ENCODE measurements around the gene LRRC2. TPM values are rescaled to one million over a fixed set of nuclear protein-coding genes. Genes with fewer than 3 reads are reported as not detected.
"Not testable (repeated sequence)": the region's sequence is repeated elsewhere in the genome, so short reads cannot be mapped to it uniquely, and the experiment has no call there.

Gene LRRC2
- total and polyA plus RNA-seq, 9 donors = 1.1 to 4.1 (median 2.7) TPM

- Histone ChIP-seq H3K4me1 (ENCODE audit: control insufficient read depth, insufficient read depth, low read length) (no peaks in the 10 kb centered on the region), H3K36me3 (ENCODE audit: control insufficient read depth, insufficient read depth, low read length) (no peaks in the 10 kb centered on the region), H3K27me3 (ENCODE audit: control insufficient read depth, insufficient read depth, low read length) (peaks cover 11% of the 10 kb centered on the region), H3K27ac (ENCODE audit: low read length) (no peak overlapping the region), H3K9me3 (replicated peaks; ENCODE audit: control insufficient read depth, low read depth, low read length) (no peaks in the 10 kb centered on the region), H3K4me3 (ENCODE audit: low read length) (no peak overlapping the region)
- DNase-seq = no peak
- 97% methylated on average over 3 of the region's 7 CpGs for WGBS (ENCODE audit: insufficient coverage)
These were observed 18.7 kb upstream of the LRRC2 start for GRCh38 chr3:46584598-46585467.

- 80% methylated on average over 1 of the region's 1 CpG for WGBS (ENCODE audit: insufficient coverage)
These were observed 14.6 kb upstream of the LRRC2 start for GRCh38 chr3:46580675-46581074.

DNA sequence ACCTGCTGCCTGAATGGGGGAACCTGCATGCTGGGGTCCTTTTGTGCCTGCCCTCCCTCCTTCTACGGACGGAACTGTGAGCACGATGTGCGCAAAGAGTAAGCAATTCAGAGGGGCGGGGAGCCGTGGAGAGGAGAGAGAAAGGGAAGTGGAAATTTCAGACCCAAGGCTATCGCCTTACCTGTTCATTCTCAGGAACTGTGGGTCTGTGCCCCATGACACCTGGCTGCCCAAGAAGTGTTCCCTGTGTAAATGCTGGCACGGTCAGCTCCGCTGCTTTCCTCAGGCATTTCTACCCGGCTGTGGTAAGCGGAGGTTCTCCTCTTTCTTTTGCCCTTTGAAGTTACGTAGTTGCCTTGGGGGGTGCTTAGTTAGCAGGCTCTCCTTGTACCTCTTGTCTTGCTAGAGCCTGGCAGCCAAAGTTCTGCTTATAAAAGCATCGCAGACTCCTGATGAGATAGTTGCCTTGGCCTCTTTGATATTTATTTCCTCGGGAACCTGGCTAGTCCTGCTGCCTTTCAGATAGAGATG, 13.7 kb upstream of the LRRC2 start:
- H3K9me3 ChIP-seq (replicated peaks; ENCODE audit: control insufficient read depth, low read depth, low read length) = no peaks in the 10 kb centered on the region
- H3K4me1 ChIP-seq (ENCODE audit: control insufficient read depth, insufficient read depth, low read length) = peaks cover 9% of the 10 kb centered on the region
- no peak overlapping the region for H3K4me3 ChIP-seq (ENCODE audit: low read length)
- H3K27ac ChIP-seq (ENCODE audit: low read length) = no peak overlapping the region
- DNase-seq = no peak
- no peaks in the 10 kb centered on the region for H3K36me3 ChIP-seq (ENCODE audit: control insufficient read depth, insufficient read depth, low read length)
- peaks cover 43% of the 10 kb centered on the region for H3K27me3 ChIP-seq (ENCODE audit: control insufficient read depth, insufficient read depth, low read length)
- WGBS (ENCODE audit: insufficient coverage) = 33% methylated on average over 6 of the region's 14 CpGs

More at GRCh38 chr3:46580675-46581074, 14.6 kb upstream of the LRRC2 start:
- Histone ChIP-seq H3K36me3 (ENCODE audit: control insufficient read depth, insufficient read depth, low read length) (no peaks in the 10 kb centered on the region), H3K9me3 (replicated peaks; ENCODE audit: control insufficient read depth, low read depth, low read length) (no peaks in the 10 kb centered on the region), H3K27me3 (ENCODE audit: control insufficient read depth, insufficient read depth, low read length) (peaks cover 35% of the 10 kb centered on the region), H3K4me1 (ENCODE audit: control insufficient read depth, insufficient read depth, low read length) (peaks cover 9% of the 10 kb centered on the region), H3K4me3 (ENCODE audit: low read length) (no peak overlapping the region), H3K27ac (ENCODE audit: low read length) (no peak overlapping the region)
- DNase-seq = no peak

- no peaks in the 10 kb centered on the region for H3K9me3 ChIP-seq (replicated peaks; ENCODE audit: control insufficient read depth, low read depth, low read length)
- H3K4me1 ChIP-seq (ENCODE audit: control insufficient read depth, insufficient read depth, low read length) = peaks cover 9% of the 10 kb centered on the region
- H3K36me3 ChIP-seq (ENCODE audit: control insufficient read depth, insufficient read depth, low read length) = no peaks in the 10 kb centered on the region
- no peak overlapping the region for H3K4me3 ChIP-seq (ENCODE audit: low read length)
- no peak overlapping the region for H3K27ac ChIP-seq (ENCODE audit: low read length)
- peaks cover 43% of the 10 kb centered on the region for H3K27me3 ChIP-seq (ENCODE audit: control insufficient read depth, insufficient read depth, low read length)
- 34% methylated on average over 8 of the region's 10 CpGs for WGBS (ENCODE audit: insufficient coverage)
- peak; percentile 21 for DNase-seq
These were observed 13.1 kb upstream of the LRRC2 start for GRCh38 chr3:46578973-46579755.

GRCh38 chr3:46577580-46578249, 11.6 kb upstream of the LRRC2 start:
- not testable (repeated sequence) for H3K27ac ChIP-seq (ENCODE audit: low read length)
- no CpG with 5 or more reads among the region's 18 CpGs for WGBS (ENCODE audit: insufficient coverage)

GRCh38 chr3:46576879-46577278, 10.8 kb upstream of the LRRC2 start:
- WGBS (ENCODE audit: insufficient coverage) = 11% methylated on average over 17 of the region's 21 CpGs
- Histone ChIP-seq H3K9me3 (replicated peaks; ENCODE audit: control insufficient read depth, low read depth, low read length) (no peaks in the 10 kb centered on the region), H3K27ac (ENCODE audit: low read length) (no peak overlapping the region), H3K27me3 (ENCODE audit: control insufficient read depth, insufficient read depth, low read length) (peaks cover 43% of the 10 kb centered on the region), H3K4me3 (ENCODE audit: low read length) (no peak overlapping the region), H3K4me1 (ENCODE audit: control insufficient read depth, insufficient read depth, low read length) (peaks cover 9% of the 10 kb centered on the region), H3K36me3 (ENCODE audit: control insufficient read depth, insufficient read depth, low read length) (no peaks in the 10 kb centered on the region)
- peak; percentile 14 for DNase-seq

More at GRCh38 chr3:46577580-46578249, 11.6 kb upstream of the LRRC2 start:
- DNase-seq; H3K36me3 ChIP-seq (ENCODE audit: control insufficient read depth, insufficient read depth, low read length); H3K4me3 ChIP-seq (ENCODE audit: low read length); H3K4me1 ChIP-seq (ENCODE audit: control insufficient read depth, insufficient read depth, low read length); H3K9me3 ChIP-seq (replicated peaks; ENCODE audit: control insufficient read depth, low read depth, low read length): not testable (repeated sequence)
- peaks cover 43% of the 10 kb centered on the region for H3K27me3 ChIP-seq (ENCODE audit: control insufficient read depth, insufficient read depth, low read length)

GRCh38 chr3:46576386-46576785, 10.3 kb upstream of the LRRC2 start:
- Histone ChIP-seq H3K4me1 (ENCODE audit: control insufficient read depth, insufficient read depth, low read length) (peaks cover 9% of the 10 kb centered on the region), H3K27ac (ENCODE audit: low read length) (no peak overlapping the region), H3K27me3 (ENCODE audit: control insufficient read depth, insufficient read depth, low read length) (peaks cover 43% of the 10 kb centered on the region), H3K36me3 (ENCODE audit: control insufficient read depth, insufficient read depth, low read length) (no peaks in the 10 kb centered on the region), H3K9me3 (replicated peaks; ENCODE audit: control insufficient read depth, low read depth, low read length) (no peaks in the 10 kb centered on the region), H3K4me3 (ENCODE audit: low read length) (no peak overlapping the region)
- WGBS (ENCODE audit: insufficient coverage) = no CpG with 5 or more reads among the region's 10 CpGs
- DNase-seq = no peak

DNA sequence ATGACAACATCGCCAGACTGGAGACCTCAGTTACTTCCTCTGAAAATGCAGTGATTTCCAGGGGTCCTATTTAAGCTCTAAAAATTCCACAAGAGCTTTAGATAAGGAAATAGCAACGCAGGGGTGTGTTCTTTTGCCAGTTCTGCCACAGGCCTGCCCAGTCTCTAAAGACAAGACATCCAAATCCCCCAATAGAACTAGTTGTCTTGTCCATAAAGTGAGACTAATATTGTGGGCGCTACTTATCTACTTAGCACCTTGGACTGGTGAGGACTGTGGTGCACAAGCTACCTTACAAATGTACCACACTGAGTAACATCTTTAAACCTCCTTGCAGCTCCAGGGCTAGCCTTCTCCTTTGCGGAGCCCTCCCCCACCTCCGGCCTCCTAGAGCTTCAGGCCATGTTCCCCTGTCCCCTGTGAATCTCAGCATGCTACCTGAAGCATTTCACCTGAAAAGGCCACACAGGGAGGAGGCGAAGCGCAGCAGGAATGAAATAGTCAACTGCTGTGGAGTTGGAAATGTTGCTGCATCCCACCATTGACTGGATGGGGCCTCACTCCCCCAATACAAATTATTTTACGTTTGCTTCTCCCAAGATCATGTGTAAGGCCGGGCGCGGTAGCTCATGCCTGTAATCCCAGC, 9.6 kb upstream of the LRRC2 start:
- peaks cover 43% of the 10 kb centered on the region for H3K27me3 ChIP-seq (ENCODE audit: control insufficient read depth, insufficient read depth, low read length)
- no peak for DNase-seq
- 56% methylated on average over 7 of the region's 11 CpGs for WGBS (ENCODE audit: insufficient coverage)

DNA sequence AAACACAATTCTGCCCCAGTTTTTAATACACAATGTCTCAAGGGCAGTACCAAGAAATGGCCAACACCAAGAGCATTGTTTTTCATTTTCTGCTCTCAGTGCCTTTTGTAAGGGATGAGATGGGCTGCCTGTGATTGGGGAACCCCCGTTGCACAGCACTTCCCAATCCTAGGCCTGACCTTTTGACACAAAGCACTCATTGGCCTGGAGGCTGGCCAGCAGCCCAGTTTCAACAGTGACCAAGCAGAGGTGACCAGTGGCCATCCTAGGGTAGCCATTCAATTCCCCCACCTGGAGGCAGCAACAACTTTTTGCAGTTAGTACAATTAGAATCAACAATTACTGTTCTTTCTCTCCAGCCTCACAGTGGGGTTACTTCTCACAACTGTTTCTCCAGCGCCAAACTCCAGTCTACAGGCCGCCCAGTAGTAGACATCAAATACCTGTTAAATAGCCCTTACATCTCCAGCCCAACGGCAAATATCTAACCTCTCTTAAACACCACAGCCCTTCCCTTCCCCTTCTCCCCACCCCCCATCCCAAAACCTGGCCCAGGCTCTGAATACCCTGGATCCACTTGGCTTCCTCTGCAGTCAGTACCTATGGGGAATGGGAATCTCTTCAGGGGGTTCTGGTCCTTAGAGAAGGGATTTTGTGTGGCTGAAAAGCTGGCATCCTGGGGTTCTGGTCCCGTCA, 8.9 kb upstream of the LRRC2 start:
- H3K27ac ChIP-seq (ENCODE audit: low read length) = no peak overlapping the region
- H3K36me3 ChIP-seq (ENCODE audit: control insufficient read depth, insufficient read depth, low read length) = no peaks in the 10 kb centered on the region
- H3K9me3 ChIP-seq (replicated peaks; ENCODE audit: control insufficient read depth, low read depth, low read length) = no peaks in the 10 kb centered on the region
- no peak for DNase-seq
- H3K4me3 ChIP-seq (ENCODE audit: low read length) = no peak overlapping the region
- H3K27me3 ChIP-seq (ENCODE audit: control insufficient read depth, insufficient read depth, low read length) = peaks cover 38% of the 10 kb centered on the region
- WGBS (ENCODE audit: insufficient coverage) = 57% methylated on average over 4 of the region's 5 CpGs
- peaks cover 9% of the 10 kb centered on the region for H3K4me1 ChIP-seq (ENCODE audit: control insufficient read depth, insufficient read depth, low read length)

More for the DNA sequence above, 9.6 kb upstream of the LRRC2 start:
- Histone ChIP-seq H3K4me1 (ENCODE audit: control insufficient read depth, insufficient read depth, low read length) (peaks cover 9% of the 10 kb centered on the region), H3K4me3 (ENCODE audit: low read length) (no peak overlapping the region), H3K9me3 (replicated peaks; ENCODE audit: control insufficient read depth, low read depth, low read length) (no peaks in the 10 kb centered on the region), H3K27ac (ENCODE audit: low read length) (no peak overlapping the region), H3K36me3 (ENCODE audit: control insufficient read depth, insufficient read depth, low read length) (no peaks in the 10 kb centered on the region)
